CD4-positive, alpha-beta T cell treated with Interleukin-17A for 1 hour (primary cell): ENCODE data around the gene ADPRHL1.

ENCODE experiments used
- DNase-seq: peaks from one replicate; pipeline ENCODE4 v3.0.0-alpha.2; 2020

The ADPRHL1 gene

DNA sequence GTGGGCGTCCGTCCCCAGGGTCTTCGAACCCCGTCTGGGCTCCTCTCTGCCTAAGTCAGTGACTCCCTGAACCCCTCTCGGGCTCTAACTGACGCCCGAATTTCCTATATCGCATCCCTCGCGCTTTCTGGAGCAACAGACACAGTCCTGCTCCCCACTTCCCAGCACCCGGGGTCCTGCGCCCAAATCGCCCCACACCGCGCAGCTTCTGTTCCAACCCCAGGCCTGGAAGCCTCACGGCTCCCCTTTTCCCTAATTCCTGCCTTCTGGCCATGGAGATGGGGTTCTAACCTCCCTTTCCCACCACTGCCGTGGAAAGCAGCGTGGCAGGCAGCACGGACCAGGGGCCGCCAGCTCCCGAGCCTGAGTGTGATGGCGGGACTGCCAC is 87.7 kb downstream of the ADPRHL1 start:
- no peak for DNase-seq

DNA sequence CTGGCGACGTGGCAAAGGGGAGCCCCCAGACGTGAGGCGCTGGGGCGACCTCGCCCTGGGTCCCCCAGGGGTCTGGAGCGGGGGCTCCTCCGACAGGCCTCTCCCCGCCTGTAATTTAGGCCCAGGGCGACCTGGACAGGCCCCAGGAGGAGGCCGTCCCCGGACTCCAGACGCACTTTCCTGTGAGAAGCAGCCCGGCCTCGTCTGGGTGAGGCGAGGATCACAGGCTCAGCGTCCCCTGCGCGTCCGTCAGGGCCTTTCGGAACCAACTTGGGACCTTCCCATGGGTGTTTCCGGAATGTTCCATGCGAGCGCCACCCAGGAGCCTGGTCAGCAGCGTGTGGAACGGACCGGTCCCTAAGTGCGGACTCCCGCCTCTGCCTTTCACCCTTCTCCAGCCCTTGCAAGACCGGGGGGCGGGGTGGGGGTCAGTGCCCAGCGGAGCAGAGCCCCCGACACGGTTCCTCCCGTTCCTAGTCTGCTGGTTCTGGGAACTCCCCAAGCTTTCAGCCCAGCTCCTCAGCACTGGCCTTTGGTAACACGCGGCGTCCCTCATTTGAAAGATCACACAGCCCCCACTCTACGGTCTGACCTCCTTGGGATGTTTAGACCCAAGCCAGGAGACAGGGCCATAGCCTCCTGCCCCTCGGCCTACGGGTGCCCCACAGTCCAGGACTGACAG is 88.2 kb downstream of the ADPRHL1 start:
- DNase-seq: no peak

DNA sequence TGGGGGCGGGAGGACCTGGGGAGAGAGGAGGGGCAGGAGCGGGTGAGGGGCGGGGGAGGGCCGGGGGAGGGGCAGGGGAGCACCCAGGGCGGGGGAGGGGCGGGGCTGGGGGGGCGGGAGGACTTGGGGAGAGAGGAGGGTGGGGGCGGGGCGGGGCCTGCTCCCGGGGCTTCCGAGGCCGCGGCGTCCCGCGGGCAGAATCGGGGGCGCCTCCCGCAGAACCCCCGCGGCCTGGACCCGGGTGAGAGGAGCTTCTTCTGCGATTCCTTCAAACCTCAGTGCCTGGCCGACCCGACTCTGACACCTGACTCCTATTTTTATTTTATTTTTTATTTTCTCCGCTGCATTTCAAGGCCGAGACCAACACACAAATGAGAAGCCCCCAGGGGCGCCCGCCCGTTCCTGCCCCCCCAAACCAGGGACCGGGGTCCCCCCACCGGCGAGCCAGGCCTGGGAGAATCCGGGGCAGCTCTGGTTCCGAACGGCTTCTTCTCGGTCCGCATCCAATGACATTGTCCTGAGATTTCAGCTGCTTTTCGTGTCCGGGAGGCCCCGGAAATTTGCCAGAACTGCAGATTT is 88.9 kb downstream of the ADPRHL1 start:
- DNase-seq: no peak

DNA sequence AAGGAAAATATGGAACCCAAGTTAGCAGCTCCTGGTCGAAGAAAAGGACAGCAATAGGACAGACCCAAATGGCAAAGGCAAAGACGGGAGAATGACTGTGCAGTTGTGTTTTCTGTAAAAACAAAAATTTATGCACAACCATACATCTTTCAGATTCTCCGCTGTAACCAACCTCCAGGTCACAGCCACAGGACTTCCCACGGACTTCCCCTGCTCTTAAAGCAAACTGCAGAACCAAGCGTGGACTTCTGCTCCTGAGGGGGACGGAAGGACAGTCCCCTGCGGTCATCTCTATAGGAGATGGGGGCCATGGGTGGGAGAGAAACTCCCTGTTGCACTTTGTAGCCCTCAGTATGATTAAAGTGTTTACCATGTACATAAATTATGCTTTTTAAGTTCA is 91.9 kb downstream of the ADPRHL1 start:
- no peak for DNase-seq

GRCh38 chr13:113360446-113360845 is 92.8 kb downstream of the ADPRHL1 start:
- no peak for DNase-seq

DNA sequence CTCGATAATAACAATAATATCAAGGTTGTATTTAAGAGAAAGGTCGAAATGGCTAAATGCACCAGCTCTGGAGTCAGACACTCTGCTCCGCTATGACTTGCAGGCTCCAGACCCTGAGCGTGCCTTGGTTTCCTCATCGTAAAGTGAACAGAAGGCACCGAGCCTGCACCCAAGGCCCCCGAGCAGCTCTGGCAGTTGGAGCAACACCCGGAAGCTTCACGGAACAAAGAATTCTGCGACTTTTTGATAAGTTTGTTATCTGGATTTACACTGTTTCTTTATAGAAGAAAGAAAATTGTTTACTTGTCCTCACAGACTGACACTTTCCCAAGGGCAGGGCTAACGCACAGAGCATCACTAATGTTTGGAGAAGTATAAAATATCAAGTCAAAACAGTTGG is 93.7 kb downstream of the ADPRHL1 start:
- DNase-seq: no peak

DNA sequence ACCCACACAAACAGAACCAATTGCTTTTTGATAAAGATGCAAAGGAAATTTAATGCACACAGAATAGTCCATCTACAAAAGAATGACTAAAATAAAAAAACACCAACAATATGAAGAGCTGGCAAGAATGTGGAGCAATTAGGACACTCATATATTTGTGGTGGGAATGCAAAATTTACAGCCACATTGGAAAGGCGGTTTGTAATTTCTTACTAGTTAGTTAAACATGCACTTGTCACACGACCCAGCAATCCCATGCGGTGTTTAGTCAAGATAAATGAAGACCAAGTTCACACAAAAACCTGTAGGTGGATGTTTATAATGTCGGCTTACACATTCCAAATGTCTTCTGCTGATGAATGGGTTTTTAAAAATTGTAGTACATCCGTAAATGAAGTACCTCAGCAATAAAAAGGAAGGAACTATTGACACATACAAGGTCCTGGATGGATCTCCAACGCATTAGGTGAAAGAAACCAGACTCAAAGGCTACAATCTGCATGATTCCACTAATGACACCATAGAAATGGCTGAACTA is 94.6 kb downstream of the ADPRHL1 start:
- no peak for DNase-seq

GRCh38 chr13:113357529-113357928 is 95.8 kb downstream of the ADPRHL1 start:
- DNase-seq: no peak

GRCh38 chr13:113356596-113356995 is 96.7 kb downstream of the ADPRHL1 start:
- no peak for DNase-seq

- no peak for DNase-seq
These were observed 97.7 kb downstream of the ADPRHL1 start for GRCh38 chr13:113355621-113356020.

- no peak for DNase-seq
These were observed 98.3 kb downstream of the ADPRHL1 start for GRCh38 chr13:113354831-113355610.

DNA sequence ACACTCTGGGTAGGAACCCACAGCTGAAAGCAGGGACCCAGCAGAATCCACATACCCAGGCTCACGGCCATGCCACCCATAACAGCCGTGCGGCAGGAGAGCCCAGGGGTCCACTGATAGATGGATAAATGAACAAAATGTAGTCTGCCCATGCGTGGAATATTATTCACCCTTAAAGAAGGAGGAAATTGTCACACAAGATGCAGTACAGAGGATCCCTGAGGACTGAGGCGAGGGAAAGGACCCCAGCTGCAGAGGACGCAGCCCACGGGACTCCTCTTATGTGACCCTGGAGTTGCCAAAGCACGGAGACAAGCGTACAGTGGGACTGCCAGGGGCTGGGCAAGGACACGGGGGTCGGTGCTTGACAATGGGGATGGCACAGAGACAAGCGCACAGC is 100.0 kb downstream of the ADPRHL1 start:
- DNase-seq: no peak

- no peak for DNase-seq
These were observed 101.7 kb downstream of the ADPRHL1 start for GRCh38 chr13:113351514-113352026.

GRCh38 chr13:113350938-113351335 is 102.4 kb downstream of the ADPRHL1 start:
- DNase-seq: no peak

DNA sequence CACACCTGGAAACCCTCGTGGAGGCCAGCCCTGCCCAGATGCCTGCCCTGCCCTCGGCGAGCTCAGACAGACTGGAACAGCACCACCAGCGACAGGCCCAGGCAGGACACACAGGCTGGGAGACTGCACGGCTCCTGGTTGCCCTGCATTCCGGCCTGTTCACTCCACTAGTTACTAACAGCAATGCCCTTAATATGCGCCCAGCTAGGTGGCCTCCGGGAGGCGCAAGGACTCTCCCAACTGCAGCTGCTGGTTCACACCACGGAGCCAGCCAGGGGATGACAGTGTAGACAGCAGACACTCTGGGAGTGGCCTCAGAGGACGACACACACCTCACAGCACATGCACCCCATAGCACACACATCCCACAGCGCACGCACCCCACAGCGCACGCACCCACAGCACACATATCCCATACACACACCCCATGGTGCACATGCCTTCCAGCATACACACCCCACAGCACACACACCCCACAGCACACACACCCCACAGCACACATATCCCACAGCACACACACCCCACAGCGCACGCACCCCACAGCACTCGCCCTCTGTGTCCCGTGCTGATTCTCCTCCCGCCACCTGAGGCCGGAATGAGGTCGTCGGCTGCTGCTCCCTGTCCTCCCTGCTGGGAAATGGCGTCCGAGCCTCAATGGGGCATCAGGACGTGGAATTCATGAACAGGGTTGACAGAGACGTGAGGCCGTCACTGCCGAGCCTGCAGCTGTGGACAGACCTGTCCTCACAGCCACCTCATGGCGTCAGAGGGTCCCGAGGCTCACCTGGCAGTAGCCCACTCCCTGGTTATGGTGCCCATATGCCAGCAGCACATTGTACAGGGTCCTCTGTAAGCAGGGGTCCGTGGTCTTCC is 103.0 kb downstream of the ADPRHL1 start:
- no peak for DNase-seq
